ENCODE data around the gene TXNDC5.

The TXNDC5 gene

DNA sequence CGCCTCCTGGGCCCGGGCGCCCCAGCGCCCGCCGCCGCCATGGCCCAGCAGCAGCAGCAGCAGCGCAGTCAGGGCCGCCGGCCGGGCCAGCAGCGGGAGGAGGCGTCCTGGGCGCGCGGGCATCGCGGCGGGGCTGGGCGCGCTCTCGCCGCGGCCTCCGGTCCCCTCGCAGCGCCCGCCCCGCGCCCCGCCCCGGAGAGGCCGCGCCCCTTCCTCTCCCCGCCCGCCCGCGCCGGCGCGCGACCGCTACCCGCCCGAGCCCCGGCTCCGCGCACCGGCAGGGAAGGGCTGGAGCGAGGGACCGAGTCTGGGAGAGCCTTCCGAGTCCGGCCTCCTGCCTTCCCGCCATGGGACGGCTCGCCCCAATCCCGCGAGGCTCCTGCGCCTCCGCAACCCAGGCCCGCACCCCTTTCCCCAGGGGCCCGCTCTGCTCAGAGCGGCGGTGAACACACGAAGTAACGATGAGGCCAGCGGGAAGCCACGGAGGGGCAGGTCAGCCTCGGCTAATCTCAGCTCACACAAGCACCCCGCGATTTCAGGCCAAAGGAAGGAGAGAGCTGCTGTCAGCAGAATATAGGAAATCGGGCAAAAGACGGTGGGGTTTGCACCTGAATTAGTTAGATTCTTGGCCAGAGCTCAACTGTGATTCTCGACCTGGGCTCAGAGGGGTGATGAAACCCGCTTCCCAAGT, at the start of gene TXNDC5:
Gene TXNDC5 (minus strand): TSS at position 135 of the 691 bp plus-strand sequence. CDS start 12 bp downstream, at position 123.
- intact Hi-C loops (cut with DNase I): loop anchor here (5.0 kb wide), 3 partner anchors 67 to 183 kb away; partner anchors contain the start of genes BLOC1S5 and BMP6
- peak; percentile 64 to 97 (median 78) for DNase-seq

DNA sequence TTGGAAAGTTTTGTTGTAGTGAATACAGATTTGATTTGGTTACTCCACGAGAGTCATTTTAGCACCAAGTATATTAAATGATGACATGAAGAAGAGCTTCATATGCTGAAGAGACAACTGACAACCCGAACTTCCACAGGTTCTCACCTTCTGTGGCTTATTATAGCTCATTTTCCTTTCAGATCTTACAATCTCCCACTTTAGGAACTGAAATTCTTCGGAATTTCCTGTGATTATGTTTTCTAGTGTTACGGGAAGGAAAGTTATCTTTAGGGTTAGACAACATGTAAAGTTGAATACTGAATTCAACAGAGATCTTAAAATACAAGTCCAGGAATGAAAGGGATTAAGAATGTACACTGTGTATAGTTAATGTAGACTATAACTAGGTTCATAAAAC, 49.6 kb upstream of the TXNDC5 start:
- intact Hi-C loops (cut with DNase I): no loop called here
- no peak for DNase-seq

DNA sequence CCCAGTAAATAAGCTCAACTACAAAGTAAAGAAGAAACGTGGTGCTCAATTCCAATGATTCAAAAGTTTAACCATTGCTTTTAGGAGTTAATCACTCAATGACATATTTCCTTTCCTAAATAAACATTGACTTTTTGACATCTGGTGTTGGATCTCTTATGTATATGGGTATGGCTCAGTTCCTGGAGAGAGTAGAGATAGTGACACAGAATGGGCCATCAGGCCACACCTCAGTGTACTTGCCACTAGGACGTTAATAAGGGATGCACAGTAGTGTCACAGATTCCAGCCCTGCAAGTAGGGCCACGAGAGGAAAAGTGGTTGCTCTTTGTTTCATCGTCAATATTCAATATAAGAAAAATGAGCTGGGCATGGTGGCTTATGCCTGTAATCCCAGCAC, 48.9 kb upstream of the TXNDC5 start:
- intact Hi-C loops (cut with DNase I): no loop called here

DNA sequence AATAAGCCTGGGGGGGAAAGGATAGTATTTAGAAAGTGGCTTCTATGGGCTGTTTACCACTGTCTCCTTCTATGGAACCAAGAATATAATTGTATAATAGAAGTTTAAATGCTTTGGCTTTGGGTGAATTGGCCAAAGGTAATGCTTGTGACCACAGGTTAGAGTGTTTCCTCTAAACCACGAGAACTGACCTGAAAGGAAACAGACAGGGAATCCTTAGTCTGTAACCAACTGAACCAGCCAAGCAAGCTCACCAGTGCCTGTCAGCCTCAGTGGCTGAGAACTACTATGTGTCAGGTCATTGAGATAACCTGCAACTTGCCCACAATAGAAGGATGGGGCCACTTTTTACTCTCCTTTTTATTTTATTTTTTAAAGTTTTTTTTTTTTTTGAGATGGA, 47.9 kb upstream of the TXNDC5 start:
- DNase-seq: no peak
- intact Hi-C loops (cut with DNase I): no loop called here

More for the DNA sequence above, 48.9 kb upstream of the TXNDC5 start:
- no peak for DNase-seq

DNA sequence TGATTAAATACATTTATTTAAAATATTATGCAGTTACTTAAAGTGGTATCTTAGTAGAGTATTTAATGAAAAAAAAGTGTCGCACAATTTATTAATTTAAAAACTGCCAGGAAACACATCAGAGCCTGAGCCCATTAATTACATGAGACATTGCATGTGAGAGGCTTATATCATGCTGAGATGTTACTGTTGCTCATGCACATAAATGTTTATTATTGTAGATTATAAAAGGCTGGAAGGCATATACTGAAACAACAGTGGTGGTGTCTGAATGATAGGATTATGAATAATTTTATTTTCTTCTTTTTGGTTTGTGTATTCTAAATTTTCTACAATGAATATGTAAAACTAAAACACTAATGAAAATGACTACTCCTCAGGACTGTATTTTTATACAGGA, 45.7 kb upstream of the TXNDC5 start:
- intact Hi-C loops (cut with DNase I): no loop called here
- no peak for DNase-seq

DNA sequence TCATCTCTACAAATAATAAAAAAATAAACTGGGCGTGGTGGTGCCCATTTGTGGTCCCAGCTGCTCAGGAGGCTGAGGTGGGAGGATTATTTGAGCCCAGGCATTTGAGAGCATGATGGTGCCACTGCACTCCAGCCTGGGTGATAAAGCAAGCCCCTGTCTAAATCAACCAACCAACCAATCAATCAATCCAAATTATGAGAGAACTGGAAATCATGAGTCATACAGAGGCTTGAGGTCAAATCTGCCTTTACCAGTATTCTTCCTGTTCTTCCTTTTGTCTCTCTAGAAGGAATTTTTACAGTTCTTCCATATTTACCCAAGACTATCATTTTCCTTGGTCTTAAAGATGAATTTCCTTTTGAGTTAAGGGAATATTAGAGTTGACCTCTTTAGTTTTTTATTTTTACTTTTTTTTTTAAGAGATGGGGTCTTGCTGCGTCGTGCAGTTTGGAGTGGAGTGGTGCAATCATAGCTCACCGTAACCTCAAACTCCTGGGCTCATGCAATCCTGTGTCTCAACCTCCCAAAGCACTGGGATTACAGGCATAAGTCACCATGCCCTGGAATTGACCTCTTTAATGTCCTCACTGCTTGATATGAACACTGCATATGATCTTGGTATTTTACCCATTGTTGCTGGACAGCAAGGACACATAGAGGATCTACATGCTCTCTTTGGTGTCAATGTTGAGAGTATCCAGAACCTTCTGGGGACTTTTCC, 44.1 kb upstream of the TXNDC5 start:
- intact Hi-C loops (cut with DNase I): no loop called here

DNA sequence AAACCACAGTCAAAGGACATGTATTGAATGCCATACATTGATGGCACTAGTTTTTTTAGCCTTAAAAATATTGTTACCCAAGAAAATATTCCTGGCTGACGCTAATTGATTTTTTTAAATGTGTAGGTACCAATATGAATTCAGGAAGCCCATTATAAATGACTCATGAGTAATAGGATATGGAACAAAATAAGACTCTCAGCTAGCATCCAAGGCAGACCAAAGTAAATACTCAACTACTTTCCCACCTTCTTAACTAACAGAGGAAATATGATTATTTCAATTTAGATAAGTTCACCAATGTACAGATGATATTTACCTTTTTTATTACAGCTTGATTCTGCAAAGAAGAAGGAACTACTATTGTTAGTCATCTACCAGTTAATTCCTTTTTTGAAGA, 43.2 kb upstream of the TXNDC5 start:
- intact Hi-C loops (cut with DNase I): no loop called here
- DNase-seq: no peak

More for the DNA sequence above, 44.1 kb upstream of the TXNDC5 start:
- no peak for DNase-seq

DNA sequence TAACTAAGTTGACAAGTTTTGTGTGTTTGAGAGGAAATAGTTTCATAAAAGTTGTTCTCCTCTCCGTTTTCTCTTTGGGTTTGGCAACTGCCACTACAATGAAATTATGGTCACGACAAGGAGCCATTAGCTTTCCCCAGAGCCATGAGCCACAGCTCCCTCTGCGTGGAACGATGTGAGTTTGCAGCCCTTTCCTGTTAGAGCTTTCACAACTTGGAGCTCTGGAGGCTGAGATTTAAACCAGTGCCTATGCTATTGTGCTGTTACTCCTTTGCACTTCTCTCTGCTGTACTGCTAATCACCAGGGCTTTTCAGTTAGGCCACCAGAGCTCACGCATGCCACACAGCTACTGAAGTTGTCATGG, 29.3 kb upstream of the TXNDC5 start:
- no peak for DNase-seq
- intact Hi-C loops (cut with DNase I): no loop called here

DNA sequence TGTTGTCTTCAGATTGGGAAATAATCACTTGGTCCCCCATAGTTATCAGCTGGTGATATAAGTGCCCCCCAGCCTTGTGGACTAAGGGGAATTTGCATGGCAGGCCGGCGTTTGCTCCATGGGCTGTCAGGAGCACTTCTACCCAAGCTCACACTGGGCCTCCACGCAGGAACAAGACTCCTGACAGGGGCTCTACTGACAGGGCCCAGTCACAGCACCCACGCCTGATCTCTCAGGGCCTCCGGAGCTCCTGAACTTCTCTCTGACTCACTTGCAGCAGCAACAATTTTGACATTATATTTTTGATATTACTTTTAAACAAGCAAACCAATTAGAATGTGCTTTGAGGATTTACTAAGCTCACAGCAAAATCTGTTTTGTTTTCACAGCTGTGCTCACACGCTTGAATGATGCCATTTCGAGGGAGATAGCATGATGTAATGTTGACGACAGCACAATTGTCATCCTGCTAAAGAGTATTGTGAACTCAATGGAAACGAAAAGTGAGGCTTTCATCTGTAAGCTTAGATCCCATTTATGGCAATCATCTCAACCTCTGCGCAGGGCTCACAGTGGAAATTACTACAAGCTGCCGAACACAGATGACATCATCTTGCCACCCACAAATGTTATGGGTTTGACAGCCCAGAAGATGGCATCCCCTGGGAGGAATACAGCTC, 28.7 kb upstream of the TXNDC5 start:
- intact Hi-C loops (cut with DNase I): no loop called here
- no peak for DNase-seq

DNA sequence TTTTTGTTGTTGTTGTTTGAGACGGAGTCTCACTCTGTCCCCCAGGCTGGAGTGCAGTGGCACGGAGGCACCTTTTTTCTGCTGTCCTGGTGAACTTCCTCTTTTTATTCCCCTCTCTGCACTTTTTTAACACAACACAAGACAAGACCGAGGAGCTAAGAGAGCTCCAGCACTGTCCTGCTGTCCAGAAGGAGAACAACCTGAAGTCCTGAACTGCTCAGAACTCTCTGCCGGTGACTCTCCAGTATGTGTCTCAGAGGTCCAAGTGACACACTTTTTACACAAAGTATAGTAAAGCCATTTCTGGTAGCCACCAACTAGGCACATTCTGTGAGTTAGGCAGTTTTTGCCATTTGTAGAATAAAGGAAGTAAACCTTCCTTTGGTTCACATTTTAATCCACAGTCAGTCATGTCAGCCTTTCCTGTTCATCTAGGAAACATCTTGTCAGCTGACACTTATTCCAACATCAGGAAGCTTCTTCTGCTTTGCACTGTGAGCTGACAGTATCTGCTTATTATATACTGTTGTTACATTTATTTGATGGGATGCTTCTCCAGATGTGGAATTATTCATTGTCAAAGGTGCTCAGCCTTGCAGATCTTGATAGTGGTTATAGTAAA, 28.1 kb upstream of the TXNDC5 start:
- intact Hi-C loops (cut with DNase I): no loop called here
- no peak for DNase-seq

DNA sequence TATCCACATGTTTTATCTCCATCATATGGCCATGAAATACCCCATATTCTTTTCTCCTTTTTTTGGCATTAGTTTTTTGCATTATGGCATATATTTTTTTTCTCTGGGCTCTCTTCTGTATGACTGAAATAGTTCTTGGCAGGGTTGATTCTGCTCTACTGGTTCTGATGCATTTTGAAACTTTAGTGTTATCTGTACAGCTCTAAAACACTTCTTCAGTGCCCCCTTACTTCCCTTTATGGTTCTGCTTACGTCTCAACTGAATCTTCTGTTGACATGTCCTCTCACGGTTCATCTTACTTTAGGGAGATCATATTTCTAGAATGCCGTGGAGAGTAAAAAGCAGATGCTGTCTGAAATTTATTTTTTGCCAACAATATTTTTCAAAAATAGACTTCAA, 23.2 kb upstream of the TXNDC5 start:
- DNase-seq: no peak
- intact Hi-C loops (cut with DNase I): no loop called here

DNA sequence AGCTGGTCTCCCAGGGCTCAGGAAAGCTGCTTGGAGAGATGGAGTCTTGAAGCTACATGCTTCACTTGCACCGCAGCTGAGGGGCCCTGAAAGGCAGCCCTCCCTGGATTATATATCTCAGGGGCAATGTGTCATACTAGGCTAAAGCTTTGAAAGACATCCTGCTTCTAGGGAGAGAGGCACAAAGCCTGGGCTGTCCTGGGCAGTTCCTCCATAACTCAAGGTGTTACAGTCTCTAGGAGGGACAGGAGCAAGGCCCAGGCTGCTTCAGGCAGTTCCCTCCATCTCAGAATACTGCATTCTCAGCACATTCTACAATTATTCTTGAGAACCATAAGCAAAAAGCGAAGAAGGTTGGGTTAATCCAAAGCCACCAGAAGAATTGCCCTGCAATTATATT, 22.0 kb upstream of the TXNDC5 start:
- no peak for DNase-seq
- intact Hi-C loops (cut with DNase I): no loop called here

DNA sequence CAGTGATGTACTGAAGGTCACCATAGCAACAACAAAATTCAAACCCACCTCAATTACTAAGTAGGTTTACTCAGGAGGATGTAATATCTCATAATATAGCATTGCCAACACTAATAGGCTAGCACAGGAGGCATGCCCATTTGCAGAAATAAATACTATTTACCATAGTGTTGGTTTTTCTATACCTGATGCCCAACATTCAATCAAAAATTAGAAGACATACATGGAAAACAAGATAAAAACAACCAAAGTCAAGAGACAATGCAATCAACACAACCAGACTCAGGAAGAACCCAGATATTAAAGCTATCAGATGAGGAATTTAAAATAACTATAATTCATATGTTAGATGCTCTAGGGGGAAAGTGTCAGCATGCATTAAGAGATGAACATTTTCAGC, 14.3 kb upstream of the TXNDC5 start:
- intact Hi-C loops (cut with DNase I): no loop called here
- no peak for DNase-seq

DNA sequence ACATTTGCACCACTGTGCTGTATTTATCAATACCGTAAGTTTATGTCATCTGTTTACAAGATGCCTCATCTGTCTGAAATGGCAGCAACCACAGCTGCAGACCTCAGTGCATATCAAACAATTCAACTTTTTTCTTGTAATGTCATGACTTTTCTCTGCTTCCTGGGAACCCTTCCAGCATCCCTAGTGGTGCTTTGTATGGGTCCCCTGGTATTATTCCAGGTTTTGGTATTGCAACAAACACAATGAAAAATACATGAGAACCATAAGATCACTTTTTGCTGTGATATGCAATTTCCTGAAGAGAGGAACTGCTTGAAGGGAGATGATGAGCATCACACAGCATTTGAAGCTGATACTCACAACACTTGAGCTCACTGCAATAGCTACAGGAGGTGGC, 12.0 kb upstream of the TXNDC5 start:
- DNase-seq: no peak
- intact Hi-C loops (cut with DNase I): no loop called here

DNA sequence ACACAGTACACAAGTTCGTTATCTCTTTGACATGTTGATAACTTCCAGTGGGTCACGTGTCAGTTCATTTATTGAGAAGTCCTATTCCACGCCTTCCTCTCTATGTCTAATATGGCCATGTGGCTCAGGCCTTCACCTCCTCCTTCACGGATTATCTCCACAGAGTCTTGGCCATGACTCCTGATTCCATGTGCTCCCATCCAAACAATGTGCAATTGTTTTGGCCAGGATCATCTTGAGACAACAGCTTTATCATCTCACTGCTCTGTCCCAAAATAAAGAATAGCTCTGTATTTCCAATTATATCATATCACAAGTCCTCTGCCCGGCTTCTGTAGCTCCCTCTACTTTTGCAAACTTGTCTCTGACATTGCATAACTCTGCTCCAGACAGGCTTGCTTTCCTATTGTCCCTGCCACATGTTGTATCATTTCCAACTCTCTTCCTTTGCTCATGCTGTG, 11.1 kb upstream of the TXNDC5 start:
- no peak for DNase-seq
- intact Hi-C loops (cut with DNase I): no loop called here

DNA sequence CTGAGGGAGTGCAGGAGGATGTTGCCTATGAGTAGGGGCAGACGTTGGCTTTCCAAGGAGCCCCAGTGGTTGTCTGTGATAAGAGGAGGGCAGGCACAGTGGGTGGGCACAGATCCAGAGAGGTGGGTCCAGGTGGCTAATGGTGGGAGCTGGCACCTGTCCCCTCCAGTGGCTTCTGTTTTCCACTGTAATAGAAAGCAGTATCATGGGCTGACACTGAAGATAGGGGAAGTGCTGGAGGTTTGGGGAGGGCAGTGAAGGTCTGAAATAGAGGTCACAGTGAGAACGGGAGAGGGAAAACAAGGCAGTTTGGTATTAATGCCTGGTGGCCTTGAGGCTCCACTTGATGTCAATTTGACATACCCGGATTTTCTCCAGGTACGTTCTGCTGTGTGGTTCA, 10.5 kb upstream of the TXNDC5 start:
- no peak for DNase-seq
- intact Hi-C loops (cut with DNase I): no loop called here

DNA sequence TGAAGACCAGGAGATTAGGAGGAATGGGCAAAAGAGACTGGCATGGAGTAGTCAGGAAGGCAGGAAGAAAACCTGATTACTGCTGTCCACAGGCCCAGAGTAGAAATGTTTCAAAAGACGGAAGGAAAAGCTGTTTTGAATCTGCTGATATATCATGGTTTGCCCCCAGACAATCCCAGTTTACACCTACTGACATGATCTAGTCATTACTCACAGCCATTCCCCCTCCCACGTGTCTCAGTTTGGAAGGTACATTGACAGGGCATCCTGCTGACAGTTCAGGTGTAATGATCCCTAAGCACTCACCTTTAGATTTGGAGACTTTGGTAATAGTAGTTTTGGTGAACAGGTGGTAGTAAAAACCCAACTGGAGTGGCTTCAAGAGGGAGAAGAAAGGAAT, 9.8 kb upstream of the TXNDC5 start:
- no peak for DNase-seq
- intact Hi-C loops (cut with DNase I): no loop called here

DNA sequence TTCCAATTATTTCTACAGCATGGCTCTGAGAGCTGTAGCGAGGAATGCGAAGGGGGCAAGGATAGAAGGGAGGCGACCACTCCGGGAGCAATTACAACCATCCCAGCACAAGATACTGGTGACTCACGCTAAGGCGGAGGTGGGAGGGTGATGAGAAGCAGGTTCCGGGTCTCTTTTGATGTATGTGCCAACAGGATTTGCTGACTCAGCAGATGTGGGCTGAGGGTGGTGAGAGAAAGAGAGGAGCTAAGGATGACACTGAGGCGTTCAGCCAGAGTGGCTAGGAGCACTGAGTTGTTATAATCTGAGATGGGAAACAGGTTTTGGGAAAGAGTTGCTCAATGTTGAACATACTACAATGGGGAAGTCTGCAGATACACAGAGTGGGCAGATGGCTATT, 9.3 kb upstream of the TXNDC5 start:
- no peak for DNase-seq
- intact Hi-C loops (cut with DNase I): no loop called here

DNA sequence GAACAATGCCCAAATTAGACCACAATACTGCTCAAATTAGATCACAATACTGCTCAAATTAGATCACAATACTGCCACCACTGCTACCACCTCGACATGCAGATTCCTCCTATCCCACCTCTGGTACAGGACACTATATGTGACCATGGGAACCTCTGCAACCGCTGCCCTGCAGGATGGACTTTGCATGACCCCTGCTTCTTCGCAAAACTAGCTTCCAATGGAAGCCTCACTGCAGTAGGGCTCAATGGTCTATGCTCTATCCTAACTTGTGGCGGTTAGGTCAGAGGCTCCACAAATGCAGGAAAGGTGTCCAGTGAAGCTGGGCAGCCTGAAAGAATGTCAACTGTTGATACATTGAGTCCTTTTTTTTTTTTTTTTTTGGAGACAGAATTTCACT, 7.8 kb upstream of the TXNDC5 start:
- intact Hi-C loops (cut with DNase I): no loop called here
- DNase-seq: no peak

DNA sequence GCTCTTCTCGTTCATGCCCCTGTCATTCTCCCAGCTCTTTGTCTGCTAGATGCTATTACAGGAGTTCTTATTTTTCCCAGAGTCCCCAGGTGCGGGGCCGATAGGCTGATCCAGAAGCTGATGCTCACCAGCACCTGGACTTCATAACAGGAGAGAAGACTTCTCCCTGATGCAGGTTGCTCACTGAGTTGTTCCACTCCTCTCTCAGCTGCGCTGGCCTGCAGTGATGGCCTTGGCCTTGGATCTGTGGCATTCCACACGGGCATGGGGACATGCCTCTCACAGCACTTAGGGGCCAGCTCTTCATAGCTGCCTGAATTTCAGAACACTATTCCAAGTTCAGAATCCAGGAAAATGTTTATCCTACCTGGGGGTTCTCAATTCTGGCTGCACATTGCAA, 7.1 kb upstream of the TXNDC5 start:
- intact Hi-C loops (cut with DNase I): no loop called here

DNA sequence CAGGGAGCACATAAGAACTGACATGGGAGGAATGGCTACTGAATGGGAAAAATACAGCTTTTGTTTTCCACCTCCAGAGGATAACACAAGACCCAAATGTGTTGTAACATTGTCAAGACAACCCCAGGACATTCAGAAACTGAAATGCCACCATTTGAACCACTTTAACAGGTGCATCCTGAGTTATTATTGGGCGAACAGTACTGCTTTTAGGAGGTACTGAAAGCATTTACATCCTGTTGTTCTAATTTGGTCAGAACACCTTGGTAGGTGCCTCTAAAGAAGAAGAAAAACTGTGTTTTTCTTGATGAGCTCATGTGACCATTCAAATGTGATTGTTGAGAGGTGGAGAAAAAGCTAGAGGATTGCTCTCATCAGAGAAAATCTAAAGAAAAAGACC, 6.4 kb upstream of the TXNDC5 start:
- no peak for DNase-seq
- intact Hi-C loops (cut with DNase I): no loop called here

More for the DNA sequence above, 7.1 kb upstream of the TXNDC5 start:
- DNase-seq: no peak

All from posterior cingulate gyrus (tissue), 11 donors.